H1 (cell line): ENCODE measurements around the gene MEDAG.

Experiments
- BRCA1 ChIP-seq: IDR thresholded peaks from 2 replicates; pipeline ENCODE4 v1.6.1; 2012; ENCODE audit warnings: low read depth, low read length, improper control_type of control experiment
- HDAC6 ChIP-seq: IDR thresholded peaks from one replicate; pipeline ENCODE4 v1.7.1; 2012; ENCODE audit warnings: low read depth, mild to moderate bottlenecking, inconsistent platforms, low read length, moderate library complexity
- POLR2AphosphoS5 ChIP-seq: IDR thresholded peaks from 2 replicates; pipeline ENCODE4 v1.6.1; 2011; ENCODE audit warnings: low read depth, low read length

DNA sequence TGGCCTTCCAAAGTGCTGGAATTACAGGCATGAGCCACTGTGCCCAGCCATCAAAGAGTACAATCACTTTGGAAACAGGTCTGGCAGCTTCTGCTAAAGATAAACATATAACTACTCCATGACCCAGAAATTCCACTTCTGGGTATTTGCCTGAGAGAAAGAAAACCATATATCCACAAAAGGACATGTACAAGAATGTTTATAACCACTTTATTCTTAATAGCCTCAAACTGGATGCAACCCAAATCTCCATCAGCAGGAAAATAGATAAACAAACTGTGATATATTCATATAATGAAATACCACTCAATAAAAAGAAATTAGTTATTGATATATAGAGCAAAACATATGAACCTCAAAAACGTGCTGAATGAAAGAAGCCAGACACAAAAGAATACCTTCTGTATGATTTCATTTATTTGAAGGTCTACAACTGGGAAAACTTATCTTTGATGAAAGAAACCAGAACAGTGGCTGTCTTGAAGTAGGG, 66.9 kb downstream of the MEDAG start:
- TF ChIP-seq POLR2AphosphoS5: no peak
- no peak for TF ChIP-seq HDAC6
- no peak for TF ChIP-seq BRCA1
